ENCODE measurements around the gene BHLHE40.

The BHLHE40 gene

DNA sequence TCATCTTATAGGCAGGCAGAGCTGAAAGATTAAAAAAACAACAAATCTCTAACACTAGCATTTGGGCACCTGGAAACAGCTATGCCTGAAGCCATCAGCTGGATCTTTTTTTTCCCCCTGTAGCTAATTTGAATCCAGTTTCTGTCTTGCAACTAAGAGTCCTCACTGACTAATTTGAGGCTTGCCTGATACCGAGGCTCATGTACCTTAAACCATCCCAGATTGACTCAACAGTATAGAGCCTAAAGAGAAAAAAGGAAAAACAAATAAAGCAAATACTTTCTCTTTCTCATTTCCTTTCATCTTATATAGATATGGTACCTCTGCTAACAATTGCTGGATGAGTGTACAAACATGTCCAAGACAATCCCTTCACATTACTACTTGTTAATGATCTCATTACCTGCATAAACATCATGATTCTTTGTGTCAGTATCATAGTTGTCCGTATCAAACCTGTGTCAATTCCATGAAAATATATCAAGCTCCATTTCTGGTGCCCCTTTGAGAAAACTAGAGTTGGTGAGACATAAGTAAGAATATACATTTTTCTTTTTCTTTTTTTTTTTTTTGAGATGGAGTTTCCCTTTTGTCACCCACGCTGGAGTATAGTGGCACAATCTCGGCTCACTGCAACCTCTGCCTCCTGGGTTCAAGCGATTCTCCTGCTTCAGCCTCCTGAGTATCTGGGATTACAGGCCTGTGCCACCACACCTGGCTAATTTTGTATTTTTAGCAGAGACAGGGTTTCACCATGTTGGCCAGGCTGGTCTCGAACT is 43.1 kb downstream of the BHLHE40 start (continued):
- TF ChIP-seq, protein P1, sequence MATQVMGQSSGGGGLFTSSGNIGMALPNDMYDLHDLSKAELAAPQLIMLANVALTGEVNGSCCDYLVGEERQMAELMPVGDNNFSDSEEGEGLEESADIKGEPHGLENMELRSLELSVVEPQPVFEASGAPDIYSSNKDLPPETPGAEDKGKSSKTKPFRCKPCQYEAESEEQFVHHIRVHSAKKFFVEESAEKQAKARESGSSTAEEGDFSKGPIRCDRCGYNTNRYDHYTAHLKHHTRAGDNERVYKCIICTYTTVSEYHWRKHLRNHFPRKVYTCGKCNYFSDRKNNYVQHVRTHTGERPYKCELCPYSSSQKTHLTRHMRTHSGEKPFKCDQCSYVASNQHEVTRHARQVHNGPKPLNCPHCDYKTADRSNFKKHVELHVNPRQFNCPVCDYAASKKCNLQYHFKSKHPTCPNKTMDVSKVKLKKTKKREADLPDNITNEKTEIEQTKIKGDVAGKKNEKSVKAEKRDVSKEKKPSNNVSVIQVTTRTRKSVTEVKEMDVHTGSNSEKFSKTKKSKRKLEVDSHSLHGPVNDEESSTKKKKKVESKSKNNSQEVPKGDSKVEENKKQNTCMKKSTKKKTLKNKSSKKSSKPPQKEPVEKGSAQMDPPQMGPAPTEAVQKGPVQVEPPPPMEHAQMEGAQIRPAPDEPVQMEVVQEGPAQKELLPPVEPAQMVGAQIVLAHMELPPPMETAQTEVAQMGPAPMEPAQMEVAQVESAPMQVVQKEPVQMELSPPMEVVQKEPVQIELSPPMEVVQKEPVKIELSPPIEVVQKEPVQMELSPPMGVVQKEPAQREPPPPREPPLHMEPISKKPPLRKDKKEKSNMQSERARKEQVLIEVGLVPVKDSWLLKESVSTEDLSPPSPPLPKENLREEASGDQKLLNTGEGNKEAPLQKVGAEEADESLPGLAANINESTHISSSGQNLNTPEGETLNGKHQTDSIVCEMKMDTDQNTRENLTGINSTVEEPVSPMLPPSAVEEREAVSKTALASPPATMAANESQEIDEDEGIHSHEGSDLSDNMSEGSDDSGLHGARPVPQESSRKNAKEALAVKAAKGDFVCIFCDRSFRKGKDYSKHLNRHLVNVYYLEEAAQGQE (tag by site-specific recombination; IDR thresholded peaks at IDR 0.05): no peak
- peak; percentile 29; the same call in 1 of the 2 replicates for TF ChIP-seq GFI1B (tag by site-specific recombination; IDR thresholded peaks at IDR 0.05)
- no peak for TF ChIP-seq ZNF112 (tag by site-specific recombination; IDR thresholded peaks at IDR 0.05)
- TF ChIP-seq, protein P2, sequence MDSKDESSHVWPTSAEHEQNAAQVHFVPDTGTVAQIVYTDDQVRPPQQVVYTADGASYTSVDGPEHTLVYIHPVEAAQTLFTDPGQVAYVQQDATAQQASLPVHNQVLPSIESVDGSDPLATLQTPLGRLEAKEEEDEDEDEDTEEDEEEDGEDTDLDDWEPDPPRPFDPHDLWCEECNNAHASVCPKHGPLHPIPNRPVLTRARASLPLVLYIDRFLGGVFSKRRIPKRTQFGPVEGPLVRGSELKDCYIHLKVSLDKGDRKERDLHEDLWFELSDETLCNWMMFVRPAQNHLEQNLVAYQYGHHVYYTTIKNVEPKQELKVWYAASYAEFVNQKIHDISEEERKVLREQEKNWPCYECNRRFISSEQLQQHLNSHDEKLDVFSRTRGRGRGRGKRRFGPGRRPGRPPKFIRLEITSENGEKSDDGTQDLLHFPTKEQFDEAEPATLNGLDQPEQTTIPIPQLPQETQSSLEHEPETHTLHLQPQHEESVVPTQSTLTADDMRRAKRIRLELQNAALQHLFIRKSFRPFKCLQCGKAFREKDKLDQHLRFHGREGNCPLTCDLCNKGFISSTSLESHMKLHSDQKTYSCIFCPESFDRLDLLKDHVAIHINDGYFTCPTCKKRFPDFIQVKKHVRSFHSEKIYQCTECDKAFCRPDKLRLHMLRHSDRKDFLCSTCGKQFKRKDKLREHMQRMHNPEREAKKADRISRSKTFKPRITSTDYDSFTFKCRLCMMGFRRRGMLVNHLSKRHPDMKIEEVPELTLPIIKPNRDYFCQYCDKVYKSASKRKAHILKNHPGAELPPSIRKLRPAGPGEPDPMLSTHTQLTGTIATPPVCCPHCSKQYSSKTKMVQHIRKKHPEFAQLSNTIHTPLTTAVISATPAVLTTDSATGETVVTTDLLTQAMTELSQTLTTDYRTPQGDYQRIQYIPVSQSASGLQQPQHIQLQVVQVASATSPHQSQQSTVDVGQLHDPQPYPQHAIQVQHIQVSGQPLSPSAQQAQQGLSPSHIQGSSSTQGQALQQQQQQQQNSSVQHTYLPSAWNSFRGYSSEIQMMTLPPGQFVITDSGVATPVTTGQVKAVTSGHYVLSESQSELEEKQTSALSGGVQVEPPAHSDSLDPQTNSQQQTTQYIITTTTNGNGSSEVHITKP (tag by site-specific recombination; IDR thresholded peaks at IDR 0.05): peak; percentile 74

DNA sequence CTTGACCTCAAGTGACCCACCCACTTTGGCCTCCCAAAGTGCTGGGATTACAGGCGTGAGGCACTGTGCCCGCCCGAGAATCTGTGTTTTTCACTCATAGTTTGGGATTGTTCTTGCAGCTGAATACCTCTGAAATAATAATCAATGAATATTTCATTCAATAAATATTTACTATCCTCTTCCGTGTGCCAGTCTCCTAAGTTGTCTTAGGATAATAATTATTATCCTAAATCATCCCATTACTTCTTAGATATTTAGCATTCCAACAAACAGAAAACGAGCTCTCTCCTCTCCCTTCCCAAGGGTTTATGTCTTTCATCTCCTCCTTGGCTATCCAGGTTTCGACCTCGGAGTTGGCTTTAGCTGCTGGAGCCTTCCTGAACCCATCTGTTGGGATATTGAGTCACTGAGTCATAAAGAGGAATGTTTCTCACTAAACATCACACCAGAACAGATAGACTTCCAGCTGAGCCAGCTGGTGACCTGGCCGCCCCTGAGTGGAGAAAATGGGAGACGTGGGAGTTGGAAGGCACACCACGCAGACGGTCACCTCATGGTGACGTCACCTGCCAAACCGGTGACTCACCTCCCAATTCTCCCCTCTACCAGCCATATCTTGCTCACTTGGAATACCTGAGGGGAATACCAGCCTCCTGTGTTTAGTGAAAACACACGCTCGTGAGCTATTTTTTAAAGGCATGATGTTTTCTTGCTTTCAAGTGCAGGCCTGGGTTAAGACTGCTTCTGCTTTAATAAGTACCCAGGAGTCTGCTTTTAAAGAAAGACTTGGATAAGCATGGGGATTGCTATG is 43.9 kb downstream of the BHLHE40 start:
- peaks cover 3% of the 10 kb centered on the region for H3K4me1 ChIP-seq (ENCODE audit: control insufficient read depth, insufficient read depth, low read length)
- POLR2A ChIA-PET: interaction anchor here (0.9 to 8.3 kb wide), 6 partner anchors 10 to 239 kb away, joined by 3 to 332 read pairs (median 9); partner anchors contain the start of gene BHLHE40
- no peak overlapping the region for H3K4me3 ChIP-seq (ENCODE audit: low read depth, low read length)
- CTCF ChIA-PET: interaction anchor here (0.7 to 4.1 kb wide), 12 partner anchors 9 to 312 kb away, joined by 3 to 46 read pairs (median 4); partner anchors contain the start of gene BHLHE40
- no peaks in the 10 kb centered on the region for H3K9me3 ChIP-seq (ENCODE audit: control insufficient read depth, insufficient read depth, low read depth, low read length)
- H3K27ac ChIP-seq (ENCODE audit: extremely low read depth, low read depth, low read length): no peak overlapping the region; the same call in 1 of the 2 replicates
- no peaks in the 10 kb centered on the region for H3K36me3 ChIP-seq (ENCODE audit: control insufficient read depth in 2 of 2, insufficient read depth in 1 of 2, low read length in 2 of 2)
- TF ChIP-seq ZFP3 (tag by site-specific recombination; IDR thresholded peaks at IDR 0.05; ENCODE audit: low read depth) (no peak), ZIC2 (tag by site-specific recombination; IDR thresholded peaks at IDR 0.05) (peak; percentile 89), ZNF664 (tag by site-specific recombination; IDR thresholded peaks at IDR 0.05) (peak; percentile 89), ZNF140 (tag by site-specific recombination; IDR thresholded peaks at IDR 0.05) (no peak), ZNF610 (tag by site-specific recombination; IDR thresholded peaks at IDR 0.05; ENCODE audit: borderline replicate concordance) (no peak), ZNF529 (tag by site-specific recombination; IDR thresholded peaks at IDR 0.05; ENCODE audit: insufficient replicate concordance) (no peak), GLI4 (tag by site-specific recombination; IDR thresholded peaks at IDR 0.05) (no peak), ZNF169 (tag by site-specific recombination; IDR thresholded peaks at IDR 0.05) (no peak), ZNF707 (tag by site-specific recombination; IDR thresholded peaks at IDR 0.05) (no peak), SCRT1 (tag by site-specific recombination; IDR thresholded peaks at IDR 0.05; ENCODE audit: borderline replicate concordance) (no peak), ZNF510 (tag by site-specific recombination; IDR thresholded peaks at IDR 0.05; ENCODE audit: insufficient replicate concordance) (no peak), ZSCAN30 (tag by site-specific recombination; IDR thresholded peaks at IDR 0.05) (no peak), SP7 (tag by site-specific recombination; IDR thresholded peaks at IDR 0.05) (peak; percentile 97), ZNF48 (tag by site-specific recombination; IDR thresholded peaks at IDR 0.05) (no peak), ZNF76 (tag by site-specific recombination; IDR thresholded peaks at IDR 0.05; ENCODE audit: borderline replicate concordance, low read depth) (peak; percentile 65; the same call in 1 of the 2 replicates), SCRT2 (tag by site-specific recombination; IDR thresholded peaks at IDR 0.05) (no peak), ZNF514 (tag by site-specific recombination; IDR thresholded peaks at IDR 0.05) (no peak), ZNF670 (tag by site-specific recombination; IDR thresholded peaks at IDR 0.05; ENCODE audit: low read depth) (no peak), ZNF560 (tag by site-specific recombination; IDR thresholded peaks at IDR 0.05; ENCODE audit: borderline replicate concordance) (no peak)
- TF ChIP-seq, protein P3, sequence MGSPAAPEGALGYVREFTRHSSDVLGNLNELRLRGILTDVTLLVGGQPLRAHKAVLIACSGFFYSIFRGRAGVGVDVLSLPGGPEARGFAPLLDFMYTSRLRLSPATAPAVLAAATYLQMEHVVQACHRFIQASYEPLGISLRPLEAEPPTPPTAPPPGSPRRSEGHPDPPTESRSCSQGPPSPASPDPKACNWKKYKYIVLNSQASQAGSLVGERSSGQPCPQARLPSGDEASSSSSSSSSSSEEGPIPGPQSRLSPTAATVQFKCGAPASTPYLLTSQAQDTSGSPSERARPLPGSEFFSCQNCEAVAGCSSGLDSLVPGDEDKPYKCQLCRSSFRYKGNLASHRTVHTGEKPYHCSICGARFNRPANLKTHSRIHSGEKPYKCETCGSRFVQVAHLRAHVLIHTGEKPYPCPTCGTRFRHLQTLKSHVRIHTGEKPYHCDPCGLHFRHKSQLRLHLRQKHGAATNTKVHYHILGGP (tag by site-specific recombination; IDR thresholded peaks at IDR 0.05): no peak

All from HEK293 (cell line).